ENCODE results near the gene MDC1.

Gene MDC1

GRCh38 chr6:30700340-30700739, 16.7 kb downstream of the MDC1 start:
- no peak for DNase-seq (ENCODE audit: low spot score)

- DNase-seq (ENCODE audit: low spot score): no peak
Measured at GRCh38 chr6:30696432-30696831, 20.6 kb downstream of the MDC1 start.

- DNase-seq (ENCODE audit: low spot score): no peak
Measured at GRCh38 chr6:30691208-30691847, 25.8 kb downstream of the MDC1 start.

GRCh38 chr6:30690403-30691207, 26.5 kb downstream of the MDC1 start, which contains the start of gene NRM:
Gene NRM (minus strand): TSS chr6:30690984. CDS start chr6:30690974, 10 bp downstream.
- DNase-seq (ENCODE audit: low spot score): peak; percentile 91

GRCh38 chr6:30689985-30690384, 27.1 kb downstream of the MDC1 start:
- DNase-seq (ENCODE audit: low spot score): no peak

- no peak for DNase-seq (ENCODE audit: low spot score)
Measured at GRCh38 chr6:30689022-30689865, 27.8 kb downstream of the MDC1 start.

GRCh38 chr6:30688569-30688968, 28.5 kb downstream of the MDC1 start:
- DNase-seq (ENCODE audit: low spot score): no peak

GRCh38 chr6:30687659-30688431, 29.2 kb downstream of the MDC1 start:
- DNase-seq (ENCODE audit: low spot score): peak; percentile 30

GRCh38 chr6:30686908-30687658, 30.0 kb downstream of the MDC1 start:
- peak; percentile 94 for DNase-seq (ENCODE audit: low spot score)

- DNase-seq (ENCODE audit: low spot score): peak; percentile 65
Measured at GRCh38 chr6:30686009-30686907, 30.8 kb downstream of the MDC1 start, which contains the start of gene PPP1R18. Gene PPP1R18 (minus strand): TSS chr6:30686645. CDS start chr6:30686018, 627 bp downstream.

- DNase-seq (ENCODE audit: low spot score): no peak
Measured at GRCh38 chr6:30685157-30686008, 31.7 kb downstream of the MDC1 start.

- DNase-seq (ENCODE audit: low spot score): no peak
Measured at GRCh38 chr6:30684386-30685156, 32.5 kb downstream of the MDC1 start.

- DNase-seq (ENCODE audit: low spot score): no peak
Measured at GRCh38 chr6:30683980-30684338, 33.1 kb downstream of the MDC1 start.

- no peak for DNase-seq (ENCODE audit: low spot score)
Measured at GRCh38 chr6:30683183-30683979, 33.7 kb downstream of the MDC1 start.

GRCh38 chr6:30682143-30683117, 34.7 kb downstream of the MDC1 start:
- DNase-seq (ENCODE audit: low spot score): peak; percentile 89

- DNase-seq (ENCODE audit: low spot score): no peak
Measured at GRCh38 chr6:30681766-30682142, 35.3 kb downstream of the MDC1 start.
